ENCODE results near the gene RAPGEF6.
A peak's percentile ranks its signal among the peaks of the same experiment; 100 is the strongest.

The RAPGEF6 gene

GRCh38 chr5:131463656-131464055 lies 171.4 kb downstream of the RAPGEF6 start:
- Histone ChIP-seq H3K9me3 (ENCODE audit: control insufficient read depth, insufficient read depth, low read depth, low read length) (no peaks in the 10 kb centered on the region), H3K4me1 (ENCODE audit: control insufficient read depth, insufficient read depth, low read length) (peaks cover 15% of the 10 kb centered on the region), H3K36me3 (ENCODE audit: control insufficient read depth in 2 of 2, insufficient read depth in 1 of 2, low read length in 2 of 2) (peaks cover 0 to 5% of the 10 kb centered on the region in 2 experiments; a peak in 2 of 3 replicates), H3K27ac (ENCODE audit: extremely low read depth, low read depth, low read length) (no peak overlapping the region), H3K4me3 (ENCODE audit: low read depth, low read length) (no peak overlapping the region)
- POLR2A ChIA-PET, result no interaction called here
- CTCF ChIA-PET, result interaction anchor here (0.7 kb wide), 1 partner anchor 18 kb away, joined by 3 read pairs; no protein-coding TSS in a partner anchor
- TF ChIP-seq ZNF571 (tag by site-specific recombination; IDR thresholded peaks at IDR 0.05) (no peak), ZEB2 (tag by site-specific recombination; IDR thresholded peaks at IDR 0.05) (no peak), ZNF664 (tag by site-specific recombination; IDR thresholded peaks at IDR 0.05) (no peak), ZNF423 (tag by site-specific recombination; IDR thresholded peaks at IDR 0.05) (no peak)

GRCh38 chr5:131462454-131462853 lies 172.6 kb downstream of the RAPGEF6 start:
- POLR2A ChIA-PET, result no interaction called here
- Histone ChIP-seq H3K9me3 (ENCODE audit: control insufficient read depth, insufficient read depth, low read depth, low read length) (no peaks in the 10 kb centered on the region), H3K4me3 (ENCODE audit: low read depth, low read length) (no peak overlapping the region), H3K36me3 (ENCODE audit: control insufficient read depth in 2 of 2, insufficient read depth in 1 of 2, low read length in 2 of 2) (peaks cover 0 to 5% of the 10 kb centered on the region in 2 experiments; a peak in 2 of 3 replicates), H3K27ac (ENCODE audit: extremely low read depth, low read depth, low read length) (no peak overlapping the region), H3K4me1 (ENCODE audit: control insufficient read depth, insufficient read depth, low read length) (peaks cover 15% of the 10 kb centered on the region)
- CTCF ChIA-PET, result interaction anchor here (0.7 kb wide), 1 partner anchor 106 kb away, joined by 3 read pairs; no protein-coding TSS in a partner anchor
- TF ChIP-seq ZNF354C (tag by site-specific recombination; IDR thresholded peaks at IDR 0.05; ENCODE audit: borderline replicate concordance, low read depth) (no peak), PRDM10 (tag by site-specific recombination; IDR thresholded peaks at IDR 0.05) (peak; percentile 61; the same call in 1 of the 2 replicates), ZNF394 (tag by site-specific recombination; IDR thresholded peaks at IDR 0.05; ENCODE audit: borderline replicate concordance) (no peak), FEZF1 (tag by site-specific recombination; IDR thresholded peaks at IDR 0.05) (peak; percentile 48; the same call in 1 of the 2 replicates), ZBTB10 (tag by site-specific recombination; IDR thresholded peaks at IDR 0.05) (no peak), SETDB1 (IDR thresholded peaks at IDR 0.05; ENCODE audit: insufficient read length, low read length) (no peak), ZNF449 (tag by site-specific recombination; IDR thresholded peaks at IDR 0.05) (no peak), WT1 (tag by site-specific recombination; IDR thresholded peaks at IDR 0.05) (peak; percentile 88), GLIS1 (tag by site-specific recombination; IDR thresholded peaks at IDR 0.05) (peak; percentile 44; the same call in 1 of the 2 replicates), SCRT2 (tag by site-specific recombination; IDR thresholded peaks at IDR 0.05) (0 out of 2 replicates have a peak, but pooled peaks have one; percentile 16), KLF10 (tag by site-specific recombination; IDR thresholded peaks at IDR 0.05) (no peak), OSR2 (tag by site-specific recombination; IDR thresholded peaks at IDR 0.05) (peak; percentile 48), OVOL3 (tag by site-specific recombination; IDR thresholded peaks at IDR 0.05) (0 out of 2 replicates have a peak, but pooled peaks have one; percentile 24), ZNF350 (tag by site-specific recombination; IDR thresholded peaks at IDR 0.05) (no peak), TSHZ1 (tag by site-specific recombination; IDR thresholded peaks at IDR 0.05; ENCODE audit: borderline replicate concordance) (peak; percentile 27; the same call in 1 of the 2 replicates), PRDM6 (tag by site-specific recombination; IDR thresholded peaks at IDR 0.05) (peak; percentile 61)

Data from HEK293 (cell line).